Measurements from ENCODE around the gene DLGAP1.

DNA sequence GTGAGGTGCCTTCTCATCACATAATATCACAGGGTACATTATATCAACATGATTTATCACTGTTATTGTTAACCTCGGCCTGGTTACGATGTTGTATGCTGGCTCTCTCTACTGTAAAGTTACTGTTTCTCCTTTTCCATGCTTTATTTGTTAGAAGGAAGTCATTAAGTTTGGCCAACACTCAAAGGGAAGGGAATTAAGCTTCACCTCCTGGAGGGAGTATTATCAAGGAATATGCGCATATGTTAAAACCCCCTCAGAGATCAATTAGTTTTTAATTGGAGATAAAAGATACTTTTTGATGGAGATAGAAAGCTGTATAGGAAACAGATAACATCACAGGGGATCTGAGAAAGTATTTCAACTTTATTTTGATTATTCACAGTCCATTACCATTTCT, 221.6 kb downstream of the DLGAP1 start:
- TF ChIP-seq, protein P1, sequence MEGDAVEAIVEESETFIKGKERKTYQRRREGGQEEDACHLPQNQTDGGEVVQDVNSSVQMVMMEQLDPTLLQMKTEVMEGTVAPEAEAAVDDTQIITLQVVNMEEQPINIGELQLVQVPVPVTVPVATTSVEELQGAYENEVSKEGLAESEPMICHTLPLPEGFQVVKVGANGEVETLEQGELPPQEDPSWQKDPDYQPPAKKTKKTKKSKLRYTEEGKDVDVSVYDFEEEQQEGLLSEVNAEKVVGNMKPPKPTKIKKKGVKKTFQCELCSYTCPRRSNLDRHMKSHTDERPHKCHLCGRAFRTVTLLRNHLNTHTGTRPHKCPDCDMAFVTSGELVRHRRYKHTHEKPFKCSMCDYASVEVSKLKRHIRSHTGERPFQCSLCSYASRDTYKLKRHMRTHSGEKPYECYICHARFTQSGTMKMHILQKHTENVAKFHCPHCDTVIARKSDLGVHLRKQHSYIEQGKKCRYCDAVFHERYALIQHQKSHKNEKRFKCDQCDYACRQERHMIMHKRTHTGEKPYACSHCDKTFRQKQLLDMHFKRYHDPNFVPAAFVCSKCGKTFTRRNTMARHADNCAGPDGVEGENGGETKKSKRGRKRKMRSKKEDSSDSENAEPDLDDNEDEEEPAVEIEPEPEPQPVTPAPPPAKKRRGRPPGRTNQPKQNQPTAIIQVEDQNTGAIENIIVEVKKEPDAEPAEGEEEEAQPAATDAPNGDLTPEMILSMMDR (IDR thresholded peaks at IDR 0.05; ENCODE audit: low read depth, low read length, missing input control) = no peak
- TF ChIP-seq, protein P2, sequence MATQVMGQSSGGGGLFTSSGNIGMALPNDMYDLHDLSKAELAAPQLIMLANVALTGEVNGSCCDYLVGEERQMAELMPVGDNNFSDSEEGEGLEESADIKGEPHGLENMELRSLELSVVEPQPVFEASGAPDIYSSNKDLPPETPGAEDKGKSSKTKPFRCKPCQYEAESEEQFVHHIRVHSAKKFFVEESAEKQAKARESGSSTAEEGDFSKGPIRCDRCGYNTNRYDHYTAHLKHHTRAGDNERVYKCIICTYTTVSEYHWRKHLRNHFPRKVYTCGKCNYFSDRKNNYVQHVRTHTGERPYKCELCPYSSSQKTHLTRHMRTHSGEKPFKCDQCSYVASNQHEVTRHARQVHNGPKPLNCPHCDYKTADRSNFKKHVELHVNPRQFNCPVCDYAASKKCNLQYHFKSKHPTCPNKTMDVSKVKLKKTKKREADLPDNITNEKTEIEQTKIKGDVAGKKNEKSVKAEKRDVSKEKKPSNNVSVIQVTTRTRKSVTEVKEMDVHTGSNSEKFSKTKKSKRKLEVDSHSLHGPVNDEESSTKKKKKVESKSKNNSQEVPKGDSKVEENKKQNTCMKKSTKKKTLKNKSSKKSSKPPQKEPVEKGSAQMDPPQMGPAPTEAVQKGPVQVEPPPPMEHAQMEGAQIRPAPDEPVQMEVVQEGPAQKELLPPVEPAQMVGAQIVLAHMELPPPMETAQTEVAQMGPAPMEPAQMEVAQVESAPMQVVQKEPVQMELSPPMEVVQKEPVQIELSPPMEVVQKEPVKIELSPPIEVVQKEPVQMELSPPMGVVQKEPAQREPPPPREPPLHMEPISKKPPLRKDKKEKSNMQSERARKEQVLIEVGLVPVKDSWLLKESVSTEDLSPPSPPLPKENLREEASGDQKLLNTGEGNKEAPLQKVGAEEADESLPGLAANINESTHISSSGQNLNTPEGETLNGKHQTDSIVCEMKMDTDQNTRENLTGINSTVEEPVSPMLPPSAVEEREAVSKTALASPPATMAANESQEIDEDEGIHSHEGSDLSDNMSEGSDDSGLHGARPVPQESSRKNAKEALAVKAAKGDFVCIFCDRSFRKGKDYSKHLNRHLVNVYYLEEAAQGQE (IDR thresholded peaks at IDR 0.05) = no peak
- TF ChIP-seq FOXA1 (IDR thresholded peaks at IDR 0.05) (no peak), GABPA (IDR thresholded peaks at IDR 0.05 in 1 of 2, conservative IDR thresholded peaks at IDR 0.05 in 1 of 2) (no peak), TAF1 (conservative IDR thresholded peaks at IDR 0.05) (no peak), SP1 (IDR thresholded peaks at IDR 0.05) (no peak), RAD21 (IDR thresholded peaks at IDR 0.05) (no peak), YY1 (IDR thresholded peaks at IDR 0.05) (no peak), EGR1 (IDR thresholded peaks at IDR 0.05; ENCODE audit: low read depth in 2 of 2) (no peak), NR2F2 (IDR thresholded peaks at IDR 0.05) (no peak), JUND (IDR thresholded peaks at IDR 0.05) (no peak), RXRA (IDR thresholded peaks at IDR 0.05) (no peak)
- TF ChIP-seq, protein P3, sequence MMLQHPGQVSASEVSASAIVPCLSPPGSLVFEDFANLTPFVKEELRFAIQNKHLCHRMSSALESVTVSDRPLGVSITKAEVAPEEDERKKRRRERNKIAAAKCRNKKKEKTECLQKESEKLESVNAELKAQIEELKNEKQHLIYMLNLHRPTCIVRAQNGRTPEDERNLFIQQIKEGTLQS (IDR thresholded peaks at IDR 0.05) = no peak
- TF ChIP-seq, protein P4, sequence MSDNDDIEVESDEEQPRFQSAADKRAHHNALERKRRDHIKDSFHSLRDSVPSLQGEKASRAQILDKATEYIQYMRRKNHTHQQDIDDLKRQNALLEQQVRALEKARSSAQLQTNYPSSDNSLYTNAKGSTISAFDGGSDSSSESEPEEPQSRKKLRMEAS (IDR thresholded peaks at IDR 0.05) = no peak

Data from liver (tissue), 3 donors.